Measurements from ENCODE around the gene NAV3. TPM values are rescaled to one million over a fixed set of nuclear protein-coding genes. Genes with fewer than 3 reads are reported as not detected.

NAV3 gene
- total RNA-seq, 1 donor from 2014 or later, result 10.8 TPM

DNA sequence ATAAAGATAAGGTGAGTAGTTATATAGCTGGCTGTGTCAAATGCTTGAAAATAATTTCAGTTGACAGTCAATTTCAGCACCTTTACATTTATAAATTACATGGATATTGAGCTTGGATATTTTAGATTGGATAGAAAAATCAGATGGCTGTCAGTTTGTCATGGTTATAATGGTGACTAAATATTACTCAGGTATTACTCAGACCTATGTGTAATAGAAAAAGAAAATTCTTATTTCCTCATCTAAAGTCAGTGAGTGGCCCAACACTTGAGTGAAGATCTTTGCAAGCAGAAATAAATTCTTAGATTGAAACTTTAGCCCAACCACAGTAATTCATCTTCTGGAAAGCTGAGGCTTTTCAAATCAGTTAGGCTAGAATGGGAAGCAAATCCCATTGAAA, 354.4 kb downstream of the NAV3 start:
- no peak for DNase-seq (ENCODE audit: low read depth in 2 of 2)

DNA sequence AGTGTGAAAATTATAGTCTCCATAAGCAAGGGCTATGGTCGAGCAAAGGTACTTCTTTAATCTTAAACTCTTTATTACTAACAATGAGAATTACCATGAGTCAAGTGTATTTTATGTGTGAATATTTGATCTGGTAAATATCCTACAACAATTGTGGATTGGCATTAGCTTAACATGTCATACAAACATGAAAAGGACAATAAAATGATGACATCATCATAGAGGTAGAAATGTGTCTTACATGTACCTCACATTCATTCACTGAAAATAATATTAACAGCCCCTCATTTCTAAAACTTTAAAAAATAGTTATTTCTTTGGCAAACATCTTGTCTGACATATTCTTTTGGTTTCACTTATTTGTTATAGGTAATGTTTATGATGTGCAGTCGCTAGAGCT, 355.0 kb downstream of the NAV3 start:
- no peak for DNase-seq (ENCODE audit: low read depth in 2 of 2)

DNA sequence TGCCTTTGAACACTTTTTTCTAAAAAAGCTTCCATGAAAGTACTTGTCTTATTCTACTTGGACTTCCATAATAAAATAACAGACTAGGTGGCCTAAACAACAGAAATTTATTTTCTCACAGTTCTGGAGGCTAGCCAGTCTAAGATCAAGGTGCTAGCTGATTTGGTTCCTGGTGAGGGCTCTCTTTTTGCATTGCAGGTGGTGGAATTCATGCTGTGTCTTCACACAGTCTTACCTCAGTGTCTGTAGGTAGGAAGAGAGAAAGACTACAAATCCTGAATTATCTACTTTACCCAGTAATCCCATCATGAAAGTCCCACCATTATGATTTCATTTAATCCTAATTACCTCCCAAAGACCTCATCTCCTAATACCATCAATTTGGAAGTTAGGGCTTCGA, 356.0 kb downstream of the NAV3 start:
- no peak for DNase-seq (ENCODE audit: low read depth in 2 of 2)

DNA sequence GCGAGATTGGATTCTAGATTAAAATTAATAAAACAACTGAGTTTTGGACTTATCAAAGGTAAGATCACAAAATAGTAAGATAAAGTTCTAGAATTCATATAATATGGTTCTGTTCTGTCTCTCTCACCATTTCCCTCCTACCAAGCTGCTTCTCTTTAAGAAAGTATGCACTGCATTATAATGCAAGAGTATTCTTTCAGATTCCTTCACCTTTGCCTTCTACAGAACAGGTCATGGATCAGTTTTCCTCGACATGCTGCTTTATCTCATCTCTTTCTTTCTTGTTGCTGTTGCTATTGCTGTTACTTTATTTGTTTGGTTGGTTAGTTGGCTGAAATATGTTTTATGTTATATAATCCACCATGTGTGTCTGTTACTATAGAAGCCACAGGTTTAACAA, 357.0 kb downstream of the NAV3 start:
- no peak for DNase-seq (ENCODE audit: low read depth in 2 of 2)

DNA sequence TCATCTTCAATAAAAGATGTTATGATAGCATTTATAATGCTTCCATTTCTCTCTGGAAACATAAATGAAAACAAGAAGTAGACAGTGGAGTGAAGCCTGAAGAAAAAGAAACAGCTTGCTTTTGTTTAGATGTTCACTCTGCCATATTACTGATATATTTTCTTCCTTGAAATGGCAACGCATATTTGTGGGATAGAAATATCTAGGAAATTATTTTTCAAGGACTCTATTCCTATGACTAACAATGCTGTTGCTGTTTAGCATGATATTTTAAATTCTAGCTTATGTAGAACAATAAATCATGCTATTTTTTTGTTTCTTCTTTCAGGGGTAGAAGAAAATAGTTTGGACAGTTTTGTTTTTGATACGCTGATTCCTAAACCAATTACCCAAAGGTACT, 359.0 kb downstream of the NAV3 start:
- no peak for DNase-seq (ENCODE audit: low read depth in 2 of 2)

DNA sequence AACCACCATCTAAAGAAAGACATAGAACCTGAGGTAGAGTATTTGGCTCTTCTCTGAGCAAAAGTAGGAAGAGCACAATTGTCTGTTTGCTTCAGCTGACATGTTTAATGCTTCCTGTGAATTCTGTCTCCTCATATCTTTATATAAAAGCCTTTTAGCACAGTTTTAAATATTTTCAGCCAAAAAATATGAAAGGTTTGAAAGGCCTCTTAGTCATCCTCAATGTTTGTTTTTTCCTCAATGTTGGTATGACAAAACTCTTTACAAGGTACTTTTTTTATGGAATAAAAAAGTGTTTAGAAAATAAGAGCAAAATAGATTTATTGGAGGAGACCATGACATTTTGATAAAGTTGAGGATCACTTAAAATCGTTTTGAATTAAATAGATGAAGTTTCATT, 360.9 kb downstream of the NAV3 start:
- DNase-seq (ENCODE audit: low read depth in 2 of 2), result no peak

DNA sequence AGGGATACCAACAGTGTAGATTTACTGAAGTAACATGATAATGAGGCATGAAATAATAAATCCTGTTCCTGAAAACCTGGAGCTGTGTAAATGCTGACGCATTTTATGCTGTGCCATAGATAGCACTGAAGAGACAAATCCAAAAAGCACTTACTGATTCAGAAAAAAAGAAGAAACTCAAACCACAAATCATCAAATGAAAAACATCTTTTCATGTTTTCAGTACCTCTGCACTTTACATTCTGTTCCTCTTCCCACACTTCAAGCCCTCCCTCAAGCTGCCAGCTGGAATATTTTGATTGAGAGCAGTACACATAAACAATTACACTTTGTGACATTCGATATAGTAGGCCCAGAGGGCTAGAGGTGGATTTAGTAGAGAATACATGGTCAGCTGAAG, 362.3 kb downstream of the NAV3 start:
- DNase-seq (ENCODE audit: low read depth in 2 of 2), result no peak

DNA sequence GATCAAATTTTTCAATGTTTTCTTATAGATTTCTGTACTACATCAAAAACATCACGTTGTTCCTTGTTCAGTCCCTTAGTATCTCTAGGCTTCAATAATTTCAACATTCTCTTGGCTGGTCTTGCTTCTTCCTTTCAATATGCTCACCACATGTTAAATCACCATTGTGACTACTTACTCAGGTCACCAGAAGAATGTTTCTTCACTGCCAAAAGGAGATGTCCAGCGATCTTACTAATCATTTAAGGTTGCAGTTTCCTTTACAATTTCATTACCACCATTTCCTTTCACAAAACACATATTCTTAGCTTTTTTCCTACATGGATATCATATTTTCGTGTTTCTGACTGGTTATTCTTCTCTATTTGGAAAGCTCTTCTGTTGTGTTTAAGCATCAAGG, 363.8 kb downstream of the NAV3 start:
- peak in 1 of 2 donors; percentile 52 for DNase-seq (ENCODE audit: low read depth in 2 of 2)

DNA sequence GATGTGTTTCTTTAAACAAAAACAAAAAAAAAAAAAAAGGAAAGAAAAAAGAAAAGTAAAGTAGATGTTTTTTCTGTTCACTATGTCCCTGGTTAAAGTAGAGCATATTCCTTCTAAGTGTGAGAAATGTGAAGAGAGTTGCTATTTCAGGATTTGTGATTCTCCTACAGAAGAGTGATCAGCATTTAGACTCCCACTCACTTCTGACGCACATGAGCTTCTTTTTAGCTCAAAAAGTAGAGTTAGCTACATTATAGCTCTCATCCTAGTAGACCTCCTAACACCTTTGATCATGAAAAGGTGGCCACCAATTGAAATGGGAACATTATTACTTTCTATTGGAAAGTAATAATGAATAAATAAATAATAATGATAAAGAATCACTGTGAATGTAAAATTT, 368.2 kb downstream of the NAV3 start:
- no peak for DNase-seq (ENCODE audit: low read depth in 2 of 2)

DNA sequence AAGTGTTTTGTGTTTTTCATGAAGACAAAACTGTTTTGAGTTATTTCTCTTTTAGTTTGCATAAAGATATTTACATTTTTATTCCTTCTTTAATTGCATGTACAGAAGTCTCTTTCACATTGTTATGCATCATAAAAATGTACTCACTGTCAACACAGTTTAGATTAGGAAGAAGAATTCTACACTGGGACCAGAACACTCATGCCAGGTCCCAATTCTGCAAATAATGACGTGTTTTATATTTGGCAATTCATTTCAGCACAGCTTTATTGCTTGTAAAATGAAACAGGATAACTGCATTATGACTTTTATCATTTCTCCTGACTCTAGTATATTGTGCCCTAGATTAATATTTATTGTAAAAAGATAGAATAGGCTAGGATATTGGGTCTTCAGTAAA, 369.2 kb downstream of the NAV3 start:
- no peak for DNase-seq (ENCODE audit: low read depth in 2 of 2)

DNA sequence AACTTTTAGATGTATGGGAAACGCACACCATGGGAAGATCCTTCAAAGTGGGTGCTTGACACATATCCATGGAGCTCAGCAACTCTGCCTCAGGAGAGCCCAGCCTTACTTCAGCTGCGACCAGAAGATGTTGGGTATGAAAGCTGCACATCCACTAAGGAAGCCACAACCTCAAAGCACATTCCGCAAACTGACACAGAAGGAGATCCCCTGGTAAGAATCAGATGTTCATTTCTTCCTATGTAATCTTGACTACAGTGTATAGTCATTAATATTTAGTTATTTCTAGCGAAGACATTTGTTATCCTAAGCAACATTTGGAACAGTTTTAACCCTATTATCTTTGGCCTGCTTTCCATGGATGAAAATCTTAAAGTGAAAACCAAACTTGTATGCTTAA, 374.2 kb downstream of the NAV3 start:
- DNase-seq (ENCODE audit: low read depth in 2 of 2), result no peak

DNA sequence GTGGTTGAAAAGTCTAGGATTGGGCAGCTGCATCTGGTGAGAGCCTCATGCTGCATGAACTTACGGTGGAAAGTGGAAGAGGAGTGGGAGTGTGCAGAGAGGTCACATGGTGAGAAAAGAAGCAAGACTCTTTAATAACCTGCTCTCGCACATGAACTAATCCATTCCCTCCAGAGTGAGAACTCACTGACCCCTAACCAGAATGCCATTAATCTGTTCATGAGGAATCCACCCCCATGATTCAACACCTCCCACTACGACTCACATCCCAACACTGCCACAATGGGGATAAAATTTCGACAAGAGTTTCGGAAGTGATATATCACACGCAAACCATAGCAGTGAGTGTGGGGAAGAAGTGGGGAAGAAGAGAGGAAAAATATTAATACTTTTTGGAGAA, 377.4 kb downstream of the NAV3 start:
- DNase-seq (ENCODE audit: low read depth in 2 of 2), result no peak

DNA sequence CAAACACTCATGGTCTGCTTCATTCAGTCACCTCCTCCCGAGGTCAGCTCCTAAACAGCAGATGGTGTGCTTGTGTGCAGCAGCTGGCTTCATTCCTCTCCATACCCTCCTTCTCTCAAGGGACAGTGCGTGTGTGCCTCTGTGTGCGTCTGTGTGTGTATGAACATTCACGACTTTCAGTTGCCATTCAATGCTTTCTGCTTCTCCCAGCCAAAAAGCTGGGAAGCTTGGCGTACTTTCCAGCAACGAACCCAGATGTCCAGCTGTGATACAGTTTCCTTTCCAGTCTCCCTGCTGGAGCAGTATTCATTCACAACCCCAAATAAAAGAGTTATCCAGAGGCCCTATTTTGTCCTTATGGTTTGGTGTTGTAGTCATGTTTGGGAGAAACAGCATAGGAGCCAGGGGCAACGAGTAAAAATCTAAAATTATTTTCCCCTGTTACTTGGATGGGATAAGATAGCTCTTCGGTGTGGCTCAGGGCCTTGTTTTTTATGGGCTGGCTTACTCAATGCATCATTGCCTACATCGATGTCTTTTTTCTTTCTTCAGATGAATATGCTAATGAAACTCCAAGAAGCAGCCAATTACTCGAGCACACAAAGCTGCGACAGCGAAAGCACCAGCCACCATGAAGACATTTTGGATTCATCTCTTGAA, 379.3 kb downstream of the NAV3 start:
- DNase-seq (ENCODE audit: low read depth in 2 of 2), result no peak

DNA sequence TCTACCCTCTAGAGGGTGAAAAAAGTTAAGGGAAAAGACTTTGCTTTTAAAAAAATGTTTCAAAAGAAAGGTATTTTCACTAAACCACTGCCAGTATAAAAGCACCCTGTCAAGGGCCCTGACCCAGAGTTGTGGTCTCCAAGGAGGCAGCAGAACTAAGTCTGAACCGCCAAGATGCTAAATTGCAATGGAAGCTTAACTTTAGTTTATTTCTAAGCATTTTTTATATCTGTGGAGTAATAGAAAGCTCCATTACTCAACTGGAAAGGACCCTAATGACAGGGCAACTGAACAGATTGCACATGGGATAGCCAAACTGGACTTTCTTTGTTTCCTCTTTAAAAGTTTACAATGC, 379.8 kb downstream of the NAV3 start:
- no peak for DNase-seq (ENCODE audit: low read depth in 2 of 2)

DNA sequence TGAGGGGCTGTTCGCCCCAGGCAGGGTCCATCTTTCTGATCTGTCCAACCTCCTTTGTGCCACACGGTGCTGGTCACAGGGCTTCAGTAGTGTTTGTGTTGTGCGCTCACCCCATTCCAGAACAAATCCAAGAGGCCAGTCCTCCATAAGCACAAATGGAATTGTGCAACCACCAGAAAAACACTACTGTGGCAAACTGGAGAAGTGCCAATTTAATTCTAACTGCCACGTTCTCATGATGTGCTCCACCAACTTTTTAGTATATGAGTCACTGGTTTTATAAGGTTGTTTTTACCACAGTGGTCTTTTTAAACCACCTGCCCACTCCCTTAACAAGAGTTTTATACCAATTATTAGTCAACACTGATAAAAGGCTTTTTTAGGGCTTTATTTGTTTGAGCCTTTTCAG, 380.2 kb downstream of the NAV3 start:
- peak; percentile 44 to 58 for DNase-seq (ENCODE audit: low read depth in 2 of 2)

DNA sequence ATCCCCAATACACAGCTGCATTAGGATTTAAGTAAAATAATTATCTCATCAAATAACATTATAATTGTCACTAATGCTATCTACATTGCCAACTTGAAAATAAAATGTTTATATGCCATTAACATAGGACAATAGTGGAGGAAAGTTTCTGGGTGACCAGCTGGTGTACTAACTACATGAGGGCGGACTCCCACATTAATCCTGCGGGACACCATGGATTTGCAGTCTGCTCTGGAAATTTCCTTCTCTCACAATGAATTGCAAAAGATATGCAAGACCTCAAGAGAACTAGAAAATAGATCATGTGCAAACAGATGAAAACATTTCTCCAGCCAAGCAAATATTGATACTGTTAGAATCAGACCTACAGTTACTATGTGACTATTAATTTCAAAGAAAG, 390.1 kb downstream of the NAV3 start:
- no peak for DNase-seq (ENCODE audit: low read depth in 2 of 2)

DNA sequence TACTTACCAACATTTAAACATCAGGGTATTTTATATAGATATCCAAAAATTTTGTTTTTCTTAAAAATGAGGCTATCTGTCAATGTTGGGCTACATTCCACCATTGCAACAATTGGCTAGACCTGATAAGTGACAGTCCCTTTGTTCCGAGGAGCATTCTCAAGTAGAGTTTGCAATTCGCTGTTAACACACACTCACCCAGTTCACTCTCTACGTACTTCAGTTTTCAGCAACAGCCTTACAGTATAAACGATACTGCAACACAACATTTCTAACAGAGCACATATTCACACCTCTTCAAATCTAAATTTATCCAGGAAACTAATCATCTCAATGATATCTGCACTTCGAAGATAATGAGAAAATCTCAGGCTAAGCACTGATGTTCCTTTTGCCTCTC, 393.5 kb downstream of the NAV3 start:
- DNase-seq (ENCODE audit: low read depth in 2 of 2), result no peak

DNA sequence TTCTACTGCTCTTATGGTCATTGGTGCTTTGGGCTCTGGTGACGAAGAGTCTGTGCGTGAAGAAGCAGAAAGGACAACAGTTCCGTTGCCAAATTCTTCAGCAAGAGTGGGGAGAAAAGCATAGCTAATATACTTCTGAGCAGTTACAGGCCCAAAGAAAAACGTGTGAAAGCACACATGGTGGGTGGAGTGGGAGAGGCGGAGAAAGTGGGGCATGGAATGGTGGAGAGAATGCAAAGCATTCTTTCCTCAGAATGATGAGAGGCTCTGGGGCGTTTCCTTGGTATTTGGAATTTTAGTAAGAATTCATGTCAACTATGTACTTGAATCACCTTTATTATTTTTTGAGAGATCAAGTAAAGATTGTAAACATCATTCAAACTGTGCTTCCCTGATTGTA, 396.1 kb downstream of the NAV3 start:
- DNase-seq (ENCODE audit: low read depth in 2 of 2), result no peak

DNA sequence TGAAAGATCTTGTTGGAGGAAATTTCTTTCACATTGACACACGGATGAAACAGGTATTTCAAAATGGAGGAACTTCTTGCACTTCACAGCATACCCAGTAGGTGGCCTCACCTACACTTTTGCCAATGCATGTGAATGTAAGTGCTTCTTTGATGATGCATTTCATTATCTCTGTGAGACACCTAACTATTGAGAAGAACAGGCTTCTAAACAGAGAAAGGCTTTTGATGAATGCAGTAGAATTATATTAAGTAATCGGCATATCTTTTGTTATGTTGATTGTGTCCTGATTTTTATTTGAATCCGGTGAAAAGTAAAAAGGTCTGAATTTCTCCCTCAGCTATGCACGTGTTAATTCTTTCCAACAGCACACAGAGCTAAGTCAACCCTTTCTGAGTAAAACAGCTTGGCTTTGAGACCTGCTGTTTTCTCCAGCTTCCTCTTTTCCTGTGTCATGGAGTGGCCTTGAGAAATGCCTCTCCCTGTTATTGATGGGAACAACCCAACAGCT, 399.0 kb downstream of the NAV3 start:
- DNase-seq (ENCODE audit: low read depth in 2 of 2), result peak; percentile 43 to 52

DNA sequence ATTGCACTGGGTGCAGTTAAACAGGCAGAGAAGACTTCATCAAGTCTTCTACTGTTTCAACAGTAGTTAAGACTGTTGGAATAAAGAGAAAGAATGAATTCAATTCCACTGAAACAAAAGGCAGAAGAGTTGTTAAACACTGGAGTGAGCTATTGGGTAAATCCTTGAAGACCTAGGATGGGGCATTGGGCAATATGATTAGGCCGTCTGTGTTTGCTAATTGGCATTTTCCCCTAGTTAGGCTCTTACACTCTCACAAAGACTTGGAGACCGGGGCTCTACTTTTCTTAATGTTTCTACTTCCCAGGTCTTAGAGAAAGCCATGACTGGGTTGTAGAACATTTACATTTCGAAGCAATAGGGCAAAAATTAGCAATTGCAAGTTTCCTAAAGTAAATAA, 402.1 kb downstream of the NAV3 start:
- DNase-seq (ENCODE audit: low read depth in 2 of 2), result no peak

DNA sequence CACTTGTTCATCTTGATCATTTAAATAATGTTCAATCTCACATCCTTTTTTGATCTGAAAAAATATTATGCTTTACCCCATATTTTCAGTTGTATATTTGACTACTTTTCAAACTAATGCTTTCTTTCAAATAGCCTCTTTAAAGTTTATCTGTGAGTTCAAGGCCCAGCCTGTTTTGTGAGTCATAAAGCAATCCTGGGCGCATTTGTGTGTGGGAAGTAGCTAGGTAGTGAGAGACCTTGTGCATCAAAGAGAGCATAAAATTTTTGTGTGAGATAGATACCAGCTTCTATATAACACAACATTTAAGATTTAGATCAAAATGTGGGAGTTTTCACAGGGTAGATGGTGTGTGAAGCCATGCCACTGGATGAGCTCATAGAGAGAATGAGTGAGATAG, 405.6 kb downstream of the NAV3 start:
- DNase-seq (ENCODE audit: low read depth in 2 of 2), result no peak

DNA sequence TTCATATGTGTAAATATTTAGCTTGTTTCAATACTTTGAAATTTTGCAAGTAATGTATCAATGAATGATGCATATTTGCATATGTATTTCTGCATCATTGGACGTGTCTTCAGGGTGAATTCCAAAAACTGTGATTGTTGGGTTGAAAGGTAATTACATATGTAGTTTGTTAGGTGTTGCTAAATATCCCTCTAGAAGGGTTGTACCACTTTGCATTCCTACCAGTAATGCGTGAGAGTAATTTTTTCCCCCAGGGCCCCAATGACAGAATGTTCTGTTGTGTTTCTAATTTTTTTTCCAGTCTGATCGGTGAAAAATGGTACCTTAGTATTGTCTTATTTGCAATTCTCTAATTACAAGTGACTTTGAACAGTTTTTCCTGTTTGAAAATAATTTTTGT, 408.9 kb downstream of the NAV3 start:
- no peak for DNase-seq (ENCODE audit: low read depth in 2 of 2)

DNA sequence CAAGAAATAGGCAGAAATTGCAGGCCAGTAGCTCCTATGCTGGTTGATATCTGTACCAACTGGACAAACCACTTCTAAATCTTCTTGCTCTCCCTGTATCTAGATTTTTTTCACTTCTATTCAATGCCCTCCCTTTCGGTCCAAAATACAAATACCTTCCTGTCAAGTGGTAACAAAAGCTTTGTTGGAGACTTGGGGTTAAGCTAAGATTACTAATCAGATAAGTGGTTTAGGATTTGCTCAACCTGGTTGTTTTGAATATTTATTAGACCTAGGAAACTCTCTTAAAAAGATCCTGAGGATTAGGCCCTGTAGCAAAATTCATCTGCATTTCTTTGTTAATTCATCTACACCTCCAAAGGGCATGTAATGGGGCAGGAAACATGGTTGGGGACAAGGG, 410.1 kb downstream of the NAV3 start:
- DNase-seq (ENCODE audit: low read depth in 2 of 2), result no peak

DNA sequence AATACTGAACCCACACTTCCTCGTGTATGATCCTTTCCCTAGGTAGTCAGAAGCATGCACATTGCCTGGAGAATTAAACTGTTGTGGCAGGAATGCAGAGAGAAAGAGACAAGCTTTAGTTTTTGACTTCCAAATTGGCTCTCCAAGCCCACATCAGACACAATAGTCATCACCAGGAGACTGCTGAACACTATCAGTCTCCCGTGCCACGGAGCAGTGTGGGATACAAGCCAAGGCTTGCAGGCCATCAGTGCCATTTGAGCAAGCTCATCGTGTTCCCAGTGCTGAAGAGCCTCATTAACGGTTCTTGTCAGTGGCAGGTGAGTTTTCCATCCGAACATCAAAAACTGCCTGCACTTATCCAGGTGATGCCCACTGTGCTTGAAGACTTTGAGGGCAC, 410.8 kb downstream of the NAV3 start:
- DNase-seq (ENCODE audit: low read depth in 2 of 2), result no peak

Data from dermis microvascular lymphatic vessel endothelial cell (primary cell).